K562 (cell line): ENCODE measurements around the gene SLC33A1. TPM values are rescaled to one million over a fixed set of nuclear protein-coding genes. Genes with fewer than 3 reads are reported as not detected.
A peak's percentile ranks its signal among the peaks of the same experiment; 100 is the strongest.

ENCODE experiments used
- ATF4 ChIP-seq: fragments of 450-650 bp; formaldehyde crosslinking; IDR thresholded peaks from 2 replicates; pipeline ENCODE4 v1.4.0; 2022; ENCODE audit warnings: mild to moderate bottlenecking, moderate library complexity
- CEBPG ChIP-seq, 3 experiments: fragments of 200-800 bp in 1 of 3; sonication (Bioruptor generic) in 1 of 3; sonication (generic) in 1 of 3; formaldehyde crosslinking in 1 of 3; IDR thresholded peaks in 2 of 3; conservative IDR thresholded peaks in 1 of 3; 2 replicates each; pipeline versions ENCODE4 v1.6.1 to v1.8.0; 2016 to 2022; ENCODE audit warnings: missing compliant biosample characterization in 2 of 3, missing genetic modification characterization in 2 of 3, mild to moderate bottlenecking in 1 of 3, missing genetic modification reagents in 1 of 3
- ESRRB ChIP-seq: fragments of 250-450 bp; sonication (Bioruptor Pico); IDR thresholded peaks from 2 replicates; pipeline ENCODE4 v1.5.0; 2020; ENCODE audit warnings: mild to moderate bottlenecking, moderate library complexity, borderline replicate concordance
- IFI16 ChIP-seq: fragments of 250-450 bp; sonication (Bioruptor Pico); IDR thresholded peaks from 2 replicates; pipeline ENCODE4 v2.1.2; 2022; ENCODE audit warnings: mild to moderate bottlenecking, inconsistent platforms
- KAT8 ChIP-seq: fragments of 450-650 bp; IDR thresholded peaks from 2 replicates; pipeline ENCODE4 v1.6.1; 2016; ENCODE audit warnings: low read depth, mild to moderate bottlenecking
- MCM7 ChIP-seq, 2 experiments: fragments of 450-650 bp; IDR thresholded peaks; 2 replicates each; pipeline ENCODE4 v1.6.1; 2016 to 2018
- MITF ChIP-seq: IDR thresholded peaks from 2 replicates; pipeline ENCODE4 v1.6.1; 2014; ENCODE audit warnings: antibody characterized with exemption
- NONO ChIP-seq, 2 experiments: fragments of 200-400 bp in 1 of 2; fragments of 450-650 bp in 1 of 2; formaldehyde crosslinking in 1 of 2; IDR thresholded peaks; 2 replicates each; pipeline ENCODE4 v1.6.1; 2017; ENCODE audit warnings: low read depth in 2 of 2, mild to moderate bottlenecking in 2 of 2, moderate library complexity in 2 of 2, low read length in 1 of 2
- OTX1 ChIP-seq: fragments of 450-650 bp; formaldehyde crosslinking; IDR thresholded peaks from 2 replicates; pipeline ENCODE4 v1.4.0; 2022; ENCODE audit warnings: mild to moderate bottlenecking
- PCBP2 ChIP-seq: fragments of 200-400 bp; formaldehyde crosslinking; IDR thresholded peaks from 2 replicates; pipeline ENCODE4 v1.6.1; 2018; ENCODE audit warnings: low read length, low read depth, mild to moderate bottlenecking, moderate library complexity; ENCODE audit not compliant: poor library complexity, severe bottlenecking
- RBM39 ChIP-seq: fragments of 200-400 bp; formaldehyde crosslinking; optimal IDR thresholded peaks from 2 replicates; pipeline ENCODE3; 2018; ENCODE audit warnings: low read depth, low read length
- RHOXF2B ChIP-seq: fragments of 250-450 bp; sonication (Bioruptor Pico); conservative IDR thresholded peaks from 2 replicates; pipeline ENCODE4 v1.5.1; 2021
- ZNF121 ChIP-seq: sonication (generic); formaldehyde crosslinking; conservative IDR thresholded peaks from 2 replicates; pipeline ENCODE4 v1.8.0; 2022; ENCODE audit warnings: missing genetic modification reagents
- ZNF140 ChIP-seq: fragments of 250-450 bp; sonication (Bioruptor Pico); IDR thresholded peaks from 2 replicates; pipeline ENCODE4 v1.8.0; 2021; ENCODE audit warnings: moderate library complexity, mild to moderate bottlenecking, inconsistent platforms
- ZNF518B ChIP-seq: fragments of 250-450 bp; sonication (Bioruptor Pico); IDR thresholded peaks from 2 replicates; pipeline ENCODE4 v1.5.0; 2021; ENCODE audit warnings: mild to moderate bottlenecking, moderate library complexity
- ZNF584 ChIP-seq: fragments of 200-800 bp; sonication (Bioruptor generic); IDR thresholded peaks from 2 replicates; pipeline ENCODE4 v1.6.1; 2016; ENCODE audit warnings: low read depth, mild to moderate bottlenecking, missing genetic modification characterization, missing compliant biosample characterization
- polyA plus RNA-seq, 8 experiments: library from polyadenylated mRNA; depleted of rRNA in 4 of 8; stranded (reverse) in 5 of 8; unstranded in 3 of 8; fragments of >200 nt; fragmentation: Nextera tagmentation in 2 of 8; fragmentation: Illumina TruSeq in 1 of 8; extraction: Ambion mirVana in 2 of 8; extraction: Trizol in 1 of 8; gene quantifications; 2 replicates each; pipeline versions ENCODE4 v1.2.1 to v1.2.3, GENCODE V29; 2011 to 2014; ENCODE audit warnings: inconsistent platforms in 1 of 8, missing spikeins in 1 of 8
- total RNA-seq, 7 experiments: library from RNA; depleted of rRNA in 6 of 7; stranded (reverse); fragments of >200 nt in 6 of 7; fragmentation: Illumina TruSeq in 2 of 7; extraction: Trizol in 2 of 7; gene quantifications; 2 replicates each; pipeline versions ENCODE4 v1.2.1 to v1.2.3, GENCODE V29; 2011 to 2021; ENCODE audit warnings: low replicate concordance in 1 of 7
- TF ChIP-seq, protein P1 (sequence below): fragments of 250-450 bp; sonication (Bioruptor Pico); IDR thresholded peaks from 2 replicates; pipeline ENCODE4 v1.5.0; 2021; ENCODE audit warnings: mild to moderate bottlenecking, borderline replicate concordance

SLC33A1 gene
- total and polyA plus RNA-seq, 9 of the 15 experiments (the other 6 are each of a cell fraction or from before 2014, with no cell fraction given): 6.2 to 26.8 (median 19.6) TPM

DNA sequence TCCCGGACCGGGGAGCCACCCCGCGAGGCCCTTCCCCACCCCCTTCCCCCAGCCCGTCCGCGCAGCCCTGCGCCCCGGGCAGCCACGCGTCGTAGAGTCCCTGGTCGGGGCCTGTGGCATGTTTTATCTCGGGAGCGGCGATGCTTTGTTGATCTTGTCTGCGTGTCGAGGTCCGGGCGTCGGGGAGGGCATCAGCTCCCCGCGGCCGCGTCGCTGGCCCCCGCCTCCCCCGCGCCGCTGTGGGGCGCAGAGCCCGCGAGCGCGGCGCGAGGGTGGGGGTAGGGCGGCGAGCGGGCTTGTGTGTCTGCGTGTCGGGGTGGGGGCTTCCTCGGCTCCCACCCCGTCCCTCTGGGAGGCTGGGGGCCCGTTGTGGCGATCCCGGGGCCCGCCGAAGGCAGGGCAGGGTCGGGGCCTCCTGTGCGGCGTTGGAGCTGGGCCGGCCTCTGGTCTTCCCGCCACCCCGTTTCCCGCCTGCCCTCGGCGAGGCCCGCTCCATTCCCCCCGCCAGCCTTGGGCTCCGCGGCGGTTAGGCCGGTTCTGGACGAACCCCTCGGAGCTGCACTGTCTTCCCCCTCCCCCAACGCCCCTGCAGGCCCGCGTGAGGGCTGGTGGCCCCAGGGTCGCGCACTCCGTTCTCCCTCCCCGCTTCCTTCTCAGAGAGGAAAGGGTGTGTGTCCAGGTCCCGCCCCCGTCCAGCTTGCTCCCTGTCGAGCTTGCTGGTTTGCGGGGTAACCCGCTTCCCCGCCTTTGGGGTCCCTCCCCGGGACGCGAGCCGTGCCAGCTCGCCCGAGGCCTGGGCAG lies 16.9 kb upstream of the SLC33A1 start (continued):
- TF ChIP-seq MITF (no peak), PCBP2 (no peak), OTX1 (CRISPR knock-in tag) (no peak), KAT8 (no peak), RHOXF2B (CRISPR knock-in tag) (no peak), MCM7 (IDR thresholded peaks at IDR 0.05) (no peak), ZNF121 (CRISPR knock-in tag) (no peak), ZNF584 (CRISPR knock-in tag) (no peak), IFI16 (CRISPR knock-in tag) (no peak), ESRRB (no peak), RBM39 (no peak), CEBPG (CRISPR knock-in tag; IDR thresholded peaks at IDR 0.05) (no peak), CEBPG (tag; conservative IDR thresholded peaks at IDR 0.05 in 1 of 2, IDR thresholded peaks at IDR 0.05 in 1 of 2) (no peak), ZNF140 (CRISPR knock-in tag) (no peak), ZNF518B (CRISPR knock-in tag) (no peak), ATF4 (CRISPR knock-in tag) (no peak), NONO (IDR thresholded peaks at IDR 0.05; ENCODE audit: low read depth in 2 of 2, low read length in 1 of 2) (peak in 1 of 2 experiments; percentile 73; a peak in 3 of 4 replicates)
- TF ChIP-seq, protein P1, sequence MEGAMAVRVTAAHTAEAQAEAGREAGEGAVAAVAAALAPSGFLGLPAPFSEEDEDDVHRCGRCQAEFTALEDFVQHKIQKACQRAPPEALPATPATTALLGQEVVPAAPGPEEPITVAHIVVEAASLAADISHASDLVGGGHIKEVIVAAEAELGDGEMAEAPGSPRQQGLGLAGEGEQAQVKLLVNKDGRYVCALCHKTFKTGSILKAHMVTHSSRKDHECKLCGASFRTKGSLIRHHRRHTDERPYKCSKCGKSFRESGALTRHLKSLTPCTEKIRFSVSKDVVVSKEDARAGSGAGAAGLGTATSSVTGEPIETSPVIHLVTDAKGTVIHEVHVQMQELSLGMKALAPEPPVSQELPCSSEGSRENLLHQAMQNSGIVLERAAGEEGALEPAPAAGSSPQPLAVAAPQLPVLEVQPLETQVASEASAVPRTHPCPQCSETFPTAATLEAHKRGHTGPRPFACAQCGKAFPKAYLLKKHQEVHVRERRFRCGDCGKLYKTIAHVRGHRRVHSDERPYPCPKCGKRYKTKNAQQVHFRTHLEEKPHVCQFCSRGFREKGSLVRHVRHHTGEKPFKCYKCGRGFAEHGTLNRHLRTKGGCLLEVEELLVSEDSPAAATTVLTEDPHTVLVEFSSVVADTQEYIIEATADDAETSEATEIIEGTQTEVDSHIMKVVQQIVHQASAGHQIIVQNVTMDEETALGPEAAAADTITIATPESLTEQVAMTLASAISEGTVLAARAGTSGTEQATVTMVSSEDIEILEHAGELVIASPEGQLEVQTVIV (CRISPR knock-in tag): no peak
